Fibroblast of skin of left biceps (primary cell): ENCODE data around the gene METRN.

Experiments used
- DNase-seq, 2 experiments: peaks; one replicate each; pipeline ENCODE4 v3.0.0-alpha.2; 2013; ENCODE audit warnings: low read depth in 2 of 2

Gene METRN

GRCh38 chr16:709566-710499, 5.1 kb upstream of the METRN start:
- no peak for DNase-seq

- DNase-seq = no peak
Observed at GRCh38 chr16:710500-711075, 4.3 kb upstream of the METRN start.

GRCh38 chr16:711084-711483, 3.8 kb upstream of the METRN start:
- DNase-seq = no peak

- no peak for DNase-seq
Observed at GRCh38 chr16:711548-712320, 3.2 kb upstream of the METRN start.

GRCh38 chr16:712740-713250, 2.1 kb upstream of the METRN start:
- DNase-seq = peak; percentile 59 to 63

- DNase-seq = no peak
Observed at GRCh38 chr16:714079-714478, 839 bp upstream of the METRN start.

GRCh38 chr16:715477-716199, 720 bp downstream of the METRN start:
- no peak for DNase-seq

GRCh38 chr16:716200-716568, 1.3 kb downstream of the METRN start:
- no peak for DNase-seq

GRCh38 chr16:716768-717325, 1.9 kb downstream of the METRN start:
- no peak for DNase-seq

- DNase-seq = no peak
Observed at GRCh38 chr16:717450-718245, 2.7 kb downstream of the METRN start.

GRCh38 chr16:718389-718788, 3.5 kb downstream of the METRN start:
- no peak for DNase-seq

- DNase-seq = no peak
Observed at GRCh38 chr16:718922-719321, 4.0 kb downstream of the METRN start.

GRCh38 chr16:719815-720446, 5.0 kb downstream of the METRN start:
- no peak for DNase-seq

- DNase-seq = no peak
Observed at GRCh38 chr16:720447-720989, 5.6 kb downstream of the METRN start.

- DNase-seq = no peak
Observed at GRCh38 chr16:720990-721764, 6.3 kb downstream of the METRN start, which contains the start of gene ANTKMT. TSS of gene ANTKMT (plus strand) at chr16:721146. CDS start at chr16:721275, 129 bp downstream.

GRCh38 chr16:721765-722540, 7.0 kb downstream of the METRN start:
- DNase-seq = no peak

GRCh38 chr16:722835-723633, 8.1 kb downstream of the METRN start:
- no peak for DNase-seq
